NB4 (cell line): ENCODE results near the gene DAGLA.
A peak's percentile ranks its signal among the peaks of the same experiment; 100 is the strongest.

Experiments used
- DNase-seq: peaks from one replicate; pipeline ENCODE4 v3.0.0; 2010; ENCODE audit warnings: low read depth
- H3K4me3 ChIP-seq: one replicate; pipeline ENCODE4 v1.5.1; 2011; ENCODE audit warnings: mild to moderate bottlenecking, low read depth, low read length, moderate library complexity
- CTCF ChIP-seq: IDR thresholded peaks from one replicate; pipeline ENCODE4 v1.5.1; 2012; ENCODE audit warnings: low read depth, low read length
- MAX ChIP-seq: IDR thresholded peaks from 2 replicates; pipeline ENCODE4 v1.6.1; 2011; ENCODE audit warnings: low read depth, low read length
- MYC ChIP-seq: IDR thresholded peaks from 2 replicates; pipeline ENCODE4 v1.6.1; 2011; ENCODE audit warnings: low read depth, low read length
- POLR2A ChIP-seq: IDR thresholded peaks from 2 replicates; pipeline ENCODE4 v1.6.1; 2011; ENCODE audit warnings: mild to moderate bottlenecking; ENCODE audit not compliant: insufficient read length; ENCODE audit errors: extremely low read depth

Gene DAGLA

DNA sequence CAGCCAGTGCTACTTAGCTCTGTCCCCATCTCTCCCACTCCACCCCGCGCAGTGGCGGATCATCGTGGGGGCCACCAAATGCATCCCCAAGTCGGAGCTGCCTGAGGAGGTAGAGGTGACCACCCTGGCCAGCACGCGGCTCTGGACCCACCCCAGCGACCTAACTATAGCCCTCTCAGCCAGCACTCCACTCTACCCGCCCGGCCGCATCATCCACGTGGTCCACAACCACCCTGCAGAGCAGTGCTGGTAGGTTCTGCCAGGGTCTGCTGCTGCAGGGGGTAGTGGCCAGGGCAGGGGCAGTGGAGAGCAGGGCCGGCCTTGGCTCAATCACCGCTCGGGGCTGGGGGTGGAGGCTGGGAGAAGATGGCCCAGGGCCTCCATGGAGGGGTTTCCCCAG lies 59.2 kb downstream of the DAGLA start:
- H3K4me3 ChIP-seq: no peak overlapping the region
- TF ChIP-seq CTCF (no peak), POLR2A (no peak), MAX (no peak), MYC (no peak)
- DNase-seq: no peak

DNA sequence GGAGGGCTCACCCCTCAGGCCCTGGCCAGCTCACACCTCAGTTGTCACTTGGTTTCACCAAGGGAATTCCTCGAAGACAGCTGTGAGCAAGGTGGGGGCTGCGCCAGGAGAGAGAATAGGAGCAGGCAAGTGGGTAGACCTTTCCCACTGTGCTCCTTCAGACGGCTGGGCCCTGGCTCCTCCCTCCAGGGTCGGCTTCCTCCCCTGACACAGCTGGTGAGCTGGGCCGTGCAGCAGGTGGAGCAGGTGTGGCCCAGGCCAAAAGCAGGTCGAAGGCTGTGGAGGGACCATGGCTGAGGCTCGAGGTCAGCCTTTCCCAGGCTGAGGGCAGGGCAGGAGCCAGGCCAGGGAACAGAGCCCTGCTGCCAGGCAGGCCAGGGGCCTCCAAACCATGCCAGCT lies 59.8 kb downstream of the DAGLA start:
- no peak for DNase-seq
- TF ChIP-seq MYC (no peak), CTCF (no peak), MAX (no peak), POLR2A (no peak)
- no peak overlapping the region for H3K4me3 ChIP-seq

- DNase-seq: peak; percentile 95
- no peak overlapping the region for H3K4me3 ChIP-seq
- no peak for TF ChIP-seq POLR2A
- peak; percentile 16 for TF ChIP-seq CTCF
- no peak for TF ChIP-seq MYC
Observed at GRCh38 chr11:61742391-61742790, 62.2 kb downstream of the DAGLA start.

DNA sequence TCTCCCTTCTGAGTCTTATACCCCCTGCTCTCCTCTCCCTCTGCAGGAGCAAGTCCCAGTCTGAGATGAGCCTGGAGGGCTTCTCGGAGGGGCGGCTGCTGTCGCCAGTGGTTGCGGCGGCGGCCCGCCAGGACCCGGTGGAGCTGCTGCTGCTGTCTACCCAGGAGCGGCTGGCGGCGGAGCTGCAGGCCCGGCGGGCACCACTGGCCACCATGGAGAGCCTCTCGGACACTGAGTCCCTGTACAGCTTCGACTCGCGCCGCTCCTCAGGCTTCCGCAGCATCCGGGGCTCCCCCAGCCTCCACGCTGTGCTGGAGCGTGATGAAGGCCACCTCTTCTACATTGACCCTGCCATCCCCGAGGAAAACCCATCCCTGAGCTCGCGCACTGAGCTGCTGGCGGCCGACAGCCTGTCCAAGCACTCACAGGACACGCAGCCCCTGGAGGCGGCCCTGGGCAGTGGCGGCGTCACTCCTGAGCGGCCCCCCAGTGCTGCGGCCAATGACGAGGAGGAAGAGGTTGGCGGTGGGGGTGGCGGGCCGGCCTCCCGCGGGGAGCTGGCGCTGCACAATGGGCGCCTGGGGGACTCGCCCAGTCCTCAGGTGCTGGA lies 63.4 kb downstream of the DAGLA start:
- no peak for TF ChIP-seq POLR2A
- TF ChIP-seq MAX: no peak
- no peak for TF ChIP-seq MYC
- no peak for TF ChIP-seq CTCF
- H3K4me3 ChIP-seq: no peak overlapping the region
- DNase-seq: no peak

DNA sequence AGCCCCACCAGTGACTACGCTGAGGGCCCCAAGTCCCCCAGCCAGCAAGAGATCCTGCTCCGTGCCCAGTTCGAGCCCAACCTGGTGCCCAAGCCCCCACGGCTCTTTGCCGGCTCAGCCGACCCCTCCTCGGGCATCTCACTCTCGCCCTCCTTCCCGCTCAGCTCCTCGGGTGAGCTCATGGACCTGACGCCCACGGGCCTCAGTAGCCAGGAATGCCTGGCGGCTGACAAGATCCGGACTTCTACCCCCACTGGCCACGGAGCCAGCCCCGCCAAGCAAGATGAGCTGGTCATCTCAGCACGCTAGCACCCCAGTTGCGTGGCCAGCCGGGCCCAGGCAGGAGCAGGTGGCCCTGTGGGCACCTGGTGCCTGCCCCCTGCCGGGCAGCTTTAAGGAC lies 64.0 kb downstream of the DAGLA start:
- TF ChIP-seq POLR2A (no peak), MAX (no peak), CTCF (no peak), MYC (no peak)
- DNase-seq: no peak
- H3K4me3 ChIP-seq: no peak overlapping the region

DNA sequence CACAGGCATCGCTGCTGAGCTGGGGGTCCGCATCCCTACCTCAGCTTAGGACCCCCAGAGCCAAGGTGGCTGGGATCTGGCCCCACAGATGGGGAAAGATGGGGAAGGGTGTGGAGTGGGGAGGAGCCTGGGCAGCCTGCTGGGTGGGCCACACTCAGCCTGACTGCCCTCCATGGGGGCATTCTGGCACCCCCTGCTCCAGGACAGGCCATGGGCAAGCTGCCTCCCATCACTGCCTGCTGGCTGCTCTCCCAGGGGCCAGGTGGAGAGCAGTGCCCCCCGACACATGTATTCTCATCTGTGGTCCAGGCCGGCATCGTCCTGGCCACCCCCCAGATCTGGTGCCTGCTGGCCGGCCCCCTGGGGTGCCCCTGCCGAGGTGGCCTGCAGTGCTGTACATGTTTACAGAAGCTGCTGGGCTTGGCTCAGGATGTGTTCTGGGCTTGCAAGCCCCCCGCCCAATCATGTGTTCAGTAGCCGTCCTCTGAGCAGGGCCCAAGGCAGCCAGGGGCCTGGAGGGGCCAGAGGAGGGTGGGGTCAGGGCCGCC lies 64.5 kb downstream of the DAGLA start:
- DNase-seq: no peak
- TF ChIP-seq MAX (no peak), POLR2A (no peak), MYC (no peak), CTCF (no peak)
- no peak overlapping the region for H3K4me3 ChIP-seq
